Measurements from ENCODE around the gene NRP1.

Gene NRP1

DNA sequence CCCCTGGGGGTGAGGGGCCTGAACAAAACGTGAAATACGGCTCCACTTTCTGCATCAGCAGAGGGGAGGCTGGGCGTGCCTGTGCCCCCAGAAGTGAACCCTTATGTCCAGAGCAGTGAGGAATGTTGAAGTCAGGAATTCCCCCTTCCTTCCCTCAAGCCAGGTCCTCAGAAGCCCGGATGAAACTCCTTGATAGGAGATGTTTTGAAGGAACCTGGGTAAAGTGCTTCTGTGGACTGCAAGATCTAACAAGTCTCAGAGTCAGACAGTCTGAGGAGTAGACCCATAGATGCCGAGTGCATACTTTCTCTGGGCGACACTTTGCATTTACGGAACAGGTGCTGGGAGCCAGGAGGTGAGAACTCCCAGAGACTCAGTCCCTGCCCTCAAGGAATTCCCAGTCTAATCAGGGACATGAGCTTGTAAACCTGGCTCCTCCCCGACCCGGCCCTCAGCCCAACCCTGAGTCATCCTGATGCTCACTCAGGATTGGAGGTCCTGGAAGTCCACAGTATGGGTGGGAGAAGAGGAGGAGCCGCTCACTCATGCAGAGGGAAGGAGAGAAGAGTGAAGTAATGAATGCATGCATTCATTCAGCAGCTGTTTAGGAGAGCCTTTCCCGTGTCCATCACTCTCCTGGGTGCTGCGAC, 197.0 kb downstream of the NRP1 start:
- TF ChIP-seq, protein P1, sequence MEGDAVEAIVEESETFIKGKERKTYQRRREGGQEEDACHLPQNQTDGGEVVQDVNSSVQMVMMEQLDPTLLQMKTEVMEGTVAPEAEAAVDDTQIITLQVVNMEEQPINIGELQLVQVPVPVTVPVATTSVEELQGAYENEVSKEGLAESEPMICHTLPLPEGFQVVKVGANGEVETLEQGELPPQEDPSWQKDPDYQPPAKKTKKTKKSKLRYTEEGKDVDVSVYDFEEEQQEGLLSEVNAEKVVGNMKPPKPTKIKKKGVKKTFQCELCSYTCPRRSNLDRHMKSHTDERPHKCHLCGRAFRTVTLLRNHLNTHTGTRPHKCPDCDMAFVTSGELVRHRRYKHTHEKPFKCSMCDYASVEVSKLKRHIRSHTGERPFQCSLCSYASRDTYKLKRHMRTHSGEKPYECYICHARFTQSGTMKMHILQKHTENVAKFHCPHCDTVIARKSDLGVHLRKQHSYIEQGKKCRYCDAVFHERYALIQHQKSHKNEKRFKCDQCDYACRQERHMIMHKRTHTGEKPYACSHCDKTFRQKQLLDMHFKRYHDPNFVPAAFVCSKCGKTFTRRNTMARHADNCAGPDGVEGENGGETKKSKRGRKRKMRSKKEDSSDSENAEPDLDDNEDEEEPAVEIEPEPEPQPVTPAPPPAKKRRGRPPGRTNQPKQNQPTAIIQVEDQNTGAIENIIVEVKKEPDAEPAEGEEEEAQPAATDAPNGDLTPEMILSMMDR (IDR thresholded peaks at IDR 0.05; ENCODE audit: insufficient read depth, missing control alignments) = no peak
- no peak for DNase-seq (ENCODE audit: insufficient read length, low spot score)
- no peak for FAIRE-seq

DNA sequence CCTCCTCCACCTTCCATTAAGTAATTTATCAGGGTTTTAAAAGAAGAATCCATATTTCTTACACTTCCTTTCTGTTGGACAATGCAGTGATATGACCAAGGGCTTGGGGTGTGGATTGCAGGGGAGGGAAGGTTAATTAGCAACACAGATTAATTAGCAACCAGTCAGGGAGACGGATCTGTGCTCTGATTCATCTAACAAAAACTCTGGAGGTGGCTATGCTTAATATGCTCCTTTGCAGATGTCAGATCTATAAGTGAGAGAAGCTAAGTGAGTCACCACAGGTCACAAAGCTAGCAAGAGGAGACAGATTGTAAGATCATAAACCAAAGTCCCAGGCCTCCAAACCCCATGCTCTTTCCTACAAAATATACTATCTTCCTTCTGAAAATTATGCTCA, 197.7 kb downstream of the NRP1 start:
- TF ChIP-seq, protein P1 (IDR thresholded peaks at IDR 0.05; ENCODE audit: insufficient read depth, missing control alignments) = no peak
- no peak for FAIRE-seq
- no peak for DNase-seq (ENCODE audit: insufficient read length, low spot score)

DNA sequence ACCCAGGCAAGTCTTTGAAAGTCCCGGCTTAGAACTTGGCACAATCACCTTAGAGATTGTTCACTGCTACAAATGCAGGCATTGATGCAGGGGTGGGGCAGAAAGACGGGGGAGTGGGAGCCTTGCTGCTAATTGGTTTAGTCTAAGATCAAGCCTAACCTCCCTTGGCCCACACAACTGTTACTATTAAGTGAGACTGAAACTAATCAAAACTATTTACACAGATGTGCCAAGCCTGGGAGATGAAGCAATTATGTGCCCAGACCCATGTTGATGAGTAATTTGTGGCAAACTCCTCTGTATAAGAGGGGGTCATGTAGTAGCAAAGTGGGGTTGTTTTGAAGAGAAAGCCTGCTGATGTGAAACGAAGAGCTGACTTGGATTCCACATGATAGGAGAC, 198.2 kb downstream of the NRP1 start:
- DNase-seq (ENCODE audit: insufficient read length, low spot score) (no peak), FAIRE-seq (no peak)
- TF ChIP-seq, protein P1 (IDR thresholded peaks at IDR 0.05; ENCODE audit: insufficient read depth, missing control alignments) = no peak

DNA sequence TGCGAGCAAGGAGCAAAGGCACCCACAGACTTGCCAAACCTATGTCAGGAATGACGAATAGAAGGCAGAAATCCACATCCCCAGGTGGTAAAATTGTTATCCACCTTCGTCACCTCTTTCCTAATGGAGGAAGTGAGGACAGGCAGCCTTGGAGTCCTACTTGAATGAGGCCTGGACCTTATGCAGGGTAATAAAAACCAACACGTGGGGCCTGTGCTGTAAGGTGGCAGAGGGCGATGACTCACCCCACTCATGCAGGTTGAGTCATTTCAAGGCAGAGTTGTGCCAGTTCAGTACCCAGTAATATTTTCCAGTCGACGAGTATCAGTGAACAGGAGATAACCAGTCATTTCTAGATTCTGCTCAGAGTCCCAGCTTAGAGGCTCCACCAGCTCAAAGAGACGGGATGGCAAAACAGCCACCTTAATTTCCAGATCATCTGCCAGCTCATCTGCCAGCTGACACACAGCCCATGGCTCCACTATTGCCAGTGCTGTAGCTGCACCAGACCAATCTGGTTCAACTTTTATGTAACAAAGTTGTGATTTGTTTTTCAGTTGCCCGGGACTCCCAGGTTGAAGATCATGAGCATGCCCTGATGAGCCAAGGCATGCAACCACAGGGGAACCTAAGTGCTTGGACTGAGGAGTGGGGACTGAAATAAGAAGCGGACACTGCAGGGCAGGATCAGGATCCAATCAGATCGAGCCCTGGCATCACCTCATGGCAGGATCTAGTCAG, 200.3 kb downstream of the NRP1 start:
- FAIRE-seq (no peak), DNase-seq (ENCODE audit: insufficient read length, low spot score) (no peak)
- TF ChIP-seq, protein P1 (IDR thresholded peaks at IDR 0.05; ENCODE audit: insufficient read depth, missing control alignments) = no peak

DNA sequence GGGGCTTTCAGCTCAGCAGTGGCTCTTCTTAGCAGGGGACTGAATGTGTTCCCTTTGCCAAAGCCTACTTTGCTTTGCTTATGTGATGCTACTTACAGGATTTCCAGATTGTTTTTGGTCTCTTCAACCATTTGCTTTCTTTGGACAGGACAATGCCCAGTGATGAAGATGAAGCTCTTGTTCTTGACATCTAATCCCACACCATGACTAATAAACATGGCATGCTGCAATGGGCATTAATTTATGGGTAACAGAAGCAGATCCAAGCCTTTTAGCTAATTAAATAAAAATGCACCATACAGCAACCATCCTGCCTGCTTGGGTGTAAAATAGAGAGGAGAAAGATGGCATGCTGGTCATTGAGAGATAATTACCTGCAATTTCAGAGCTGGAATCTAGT, 200.9 kb downstream of the NRP1 start:
- TF ChIP-seq, protein P1 (IDR thresholded peaks at IDR 0.05; ENCODE audit: insufficient read depth, missing control alignments) = no peak
- FAIRE-seq = no peak
- no peak for DNase-seq (ENCODE audit: insufficient read length, low spot score)

DNA sequence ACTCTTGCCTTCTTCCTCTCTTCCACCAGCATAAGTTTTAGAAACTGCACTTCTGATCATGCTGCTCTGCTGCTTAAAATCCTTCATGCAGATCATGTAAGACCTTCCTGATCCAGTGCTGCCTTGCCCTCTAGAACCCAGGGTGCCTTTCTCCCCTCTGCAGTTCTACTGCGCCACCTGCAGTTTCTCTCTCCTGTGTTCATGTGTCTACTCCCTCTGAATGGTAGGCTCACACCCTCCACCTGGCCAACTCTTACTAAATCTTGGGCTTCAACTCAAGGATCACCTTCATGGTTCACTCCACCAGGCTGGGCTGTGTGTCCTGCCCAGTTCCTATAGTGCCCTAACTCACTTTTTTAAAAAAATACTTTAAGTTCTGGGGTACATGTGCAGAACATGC, 201.8 kb downstream of the NRP1 start:
- FAIRE-seq = no peak

More for the DNA sequence above, 201.8 kb downstream of the NRP1 start:
- DNase-seq (ENCODE audit: insufficient read length, low spot score) = no peak
- TF ChIP-seq, protein P1 (IDR thresholded peaks at IDR 0.05; ENCODE audit: insufficient read depth, missing control alignments) = no peak
